Ascending aorta (tissue), 2 donors: ENCODE data around the gene TRANK1. TPM values are rescaled to one million over a fixed set of nuclear protein-coding genes. Genes with fewer than 3 reads are reported as not detected.
A peak's percentile ranks its signal among the peaks of the same experiment; 100 is the strongest.

Source experiments
- DNase-seq, 2 donors: peaks; one replicate each; pipeline ENCODE4 v3.0.0-alpha.2; 2019; ENCODE audit warnings: low spot score in 2 of 2
- H3K27ac ChIP-seq, 2 donors: fragments of 200-600 bp; sonication (generic); one replicate each; pipeline ENCODE4 v1.5.1; 2016 to 2017; ENCODE audit warnings: mild to moderate bottlenecking in 1 of 2
- H3K27me3 ChIP-seq: fragments of 200-600 bp; sonication (generic); one replicate; pipeline ENCODE4 v1.5.1; 2017
- H3K36me3 ChIP-seq, 2 donors: fragments of 200-600 bp; sonication (generic); one replicate each; pipeline ENCODE4 v1.5.1; 2016
- H3K4me1 ChIP-seq, 2 donors: fragments of 200-600 bp; sonication (generic); one replicate each; pipeline ENCODE4 v1.5.1; 2016 to 2017; ENCODE audit warnings: mild to moderate bottlenecking in 1 of 2
- H3K4me3 ChIP-seq, 2 donors: fragments of 200-600 bp; sonication (generic); one replicate each; pipeline ENCODE4 v1.5.1; 2016 to 2017; ENCODE audit warnings: mild to moderate bottlenecking in 1 of 2
- H3K9me3 ChIP-seq, 2 donors: fragments of 200-600 bp; sonication (generic); one replicate each; pipeline ENCODE4 v1.5.1; 2016
- CTCF ChIP-seq, 3 experiments: fragments of 200-600 bp in 2 of 3; fragments of 450-650 bp in 1 of 3; sonication (generic) in 2 of 3; IDR thresholded peaks; one replicate each; pipeline ENCODE4 v1.5.1; 2016 to 2019; ENCODE audit warnings: antibody characterized with exemption in 3 of 3, mild to moderate bottlenecking in 1 of 3, moderate library complexity in 1 of 3
- intact Hi-C: fragments of 100-400 bp; cut with DNase I; formaldehyde crosslinking; loops from one replicate; pipeline ENCODE4 v1.15.1; 2023
- total RNA-seq: library from RNA; depleted of rRNA; stranded (reverse); fragments of >200 nt; gene quantifications from one replicate; pipeline ENCODE4 v1.1.0, GENCODE V29; 2016

Gene TRANK1
- total RNA-seq, 1 donor from 2014 or later: 14.8 TPM

- Histone ChIP-seq H3K4me1 (no peaks in the 10 kb centered on the region), H3K36me3 (no peaks in the 10 kb centered on the region), H3K9me3 (no peaks in the 10 kb centered on the region), H3K27me3 (no peaks in the 10 kb centered on the region), H3K4me3 (no peak overlapping the region), H3K27ac (no peak overlapping the region)
- no peak for TF ChIP-seq CTCF (IDR thresholded peaks at IDR 0.05)
- no peak for DNase-seq
- intact Hi-C loops: no loop called here
These were observed 129.5 kb downstream of the TRANK1 start for GRCh38 chr3:36815375-36815774.

GRCh38 chr3:36814776-36815175 is 130.1 kb downstream of the TRANK1 start:
- Histone ChIP-seq H3K4me1 (no peaks in the 10 kb centered on the region), H3K27me3 (no peaks in the 10 kb centered on the region), H3K9me3 (no peaks in the 10 kb centered on the region), H3K4me3 (no peak overlapping the region), H3K36me3 (no peaks in the 10 kb centered on the region), H3K27ac (no peak overlapping the region)
- TF ChIP-seq CTCF (IDR thresholded peaks at IDR 0.05): peak in 1 of 3 experiments; percentile 10
- intact Hi-C loops: no loop called here
- no peak for DNase-seq

- Histone ChIP-seq H3K9me3 (no peaks in the 10 kb centered on the region), H3K27me3 (no peaks in the 10 kb centered on the region), H3K36me3 (no peaks in the 10 kb centered on the region), H3K27ac (no peak overlapping the region), H3K4me3 (no peak overlapping the region), H3K4me1 (no peaks in the 10 kb centered on the region)
- intact Hi-C loops: no loop called here
- TF ChIP-seq CTCF (IDR thresholded peaks at IDR 0.05): no peak
- DNase-seq: no peak
These were observed 130.7 kb downstream of the TRANK1 start for GRCh38 chr3:36814066-36814717.

GRCh38 chr3:36813305-36813704 is 131.5 kb downstream of the TRANK1 start:
- Histone ChIP-seq H3K36me3 (no peaks in the 10 kb centered on the region), H3K9me3 (no peaks in the 10 kb centered on the region), H3K4me1 (no peaks in the 10 kb centered on the region), H3K27me3 (no peaks in the 10 kb centered on the region), H3K4me3 (no peak overlapping the region), H3K27ac (no peak overlapping the region)
- no peak for TF ChIP-seq CTCF (IDR thresholded peaks at IDR 0.05)
- no peak for DNase-seq
- intact Hi-C loops: no loop called here

GRCh38 chr3:36812240-36812639 is 132.6 kb downstream of the TRANK1 start:
- H3K9me3 ChIP-seq: no peaks in the 10 kb centered on the region
- H3K36me3 ChIP-seq: no peaks in the 10 kb centered on the region
- H3K27me3 ChIP-seq: no peaks in the 10 kb centered on the region
- no peak for DNase-seq
- H3K4me3 ChIP-seq: no peak overlapping the region
- intact Hi-C loops: no loop called here
- H3K4me1 ChIP-seq: no peaks in the 10 kb centered on the region
- TF ChIP-seq CTCF (IDR thresholded peaks at IDR 0.05): no peak
- H3K27ac ChIP-seq: no peak overlapping the region

GRCh38 chr3:36811768-36812167 is 133.1 kb downstream of the TRANK1 start:
- intact Hi-C loops: no loop called here
- Histone ChIP-seq H3K4me3 (no peak overlapping the region), H3K9me3 (no peaks in the 10 kb centered on the region), H3K27ac (no peak overlapping the region), H3K27me3 (no peaks in the 10 kb centered on the region), H3K36me3 (no peaks in the 10 kb centered on the region), H3K4me1 (no peaks in the 10 kb centered on the region)
- TF ChIP-seq CTCF (IDR thresholded peaks at IDR 0.05): no peak
- no peak for DNase-seq
